Kidney glomerular epithelial cell (primary cell): Measurements from ENCODE around the gene FGFR1OP2.

Experiments
- DNase-seq: peaks from one replicate; lab custom pipeline; 2025; lab: John Stamatoyannopoulos, UW

The FGFR1OP2 gene

GRCh38 chr12:26941215-26941594 is 2.9 kb downstream of the FGFR1OP2 start:
- DNase-seq, result no peak

GRCh38 chr12:26948309-26948708 is 10.0 kb downstream of the FGFR1OP2 start:
- DNase-seq, result no peak

GRCh38 chr12:26953447-26953846 is 15.2 kb downstream of the FGFR1OP2 start:
- no peak for DNase-seq

- DNase-seq, result no peak
Observed at GRCh38 chr12:26954027-26954426, 15.8 kb downstream of the FGFR1OP2 start.

GRCh38 chr12:26961391-26961790 is 23.1 kb downstream of the FGFR1OP2 start:
- DNase-seq, result peak; percentile 4

- no peak for DNase-seq
Observed at GRCh38 chr12:26961803-26962202, 23.5 kb downstream of the FGFR1OP2 start.

GRCh38 chr12:26963413-26963812 is 25.1 kb downstream of the FGFR1OP2 start:
- no peak for DNase-seq

GRCh38 chr12:26966842-26967241 is 28.6 kb downstream of the FGFR1OP2 start:
- no peak for DNase-seq

GRCh38 chr12:26970136-26970535 is 31.9 kb downstream of the FGFR1OP2 start:
- DNase-seq, result no peak

GRCh38 chr12:26971963-26972362 is 33.7 kb downstream of the FGFR1OP2 start:
- DNase-seq, result no peak

- DNase-seq, result no peak
Observed at GRCh38 chr12:26976687-26977086, 38.4 kb downstream of the FGFR1OP2 start.

GRCh38 chr12:26978801-26979200 is 40.5 kb downstream of the FGFR1OP2 start:
- DNase-seq, result no peak

GRCh38 chr12:26979733-26980132 is 41.5 kb downstream of the FGFR1OP2 start:
- no peak for DNase-seq

- DNase-seq, result no peak
Observed at GRCh38 chr12:26982866-26983265, 44.6 kb downstream of the FGFR1OP2 start.

GRCh38 chr12:26987634-26988424 is 49.6 kb downstream of the FGFR1OP2 start:
- no peak for DNase-seq

GRCh38 chr12:26988703-26989102 is 50.4 kb downstream of the FGFR1OP2 start:
- no peak for DNase-seq

- DNase-seq, result no peak
Observed at GRCh38 chr12:26989873-26990272, 51.6 kb downstream of the FGFR1OP2 start.

- DNase-seq, result no peak
Observed at GRCh38 chr12:26991826-26992225, 53.6 kb downstream of the FGFR1OP2 start.

GRCh38 chr12:26994109-26994508 is 55.8 kb downstream of the FGFR1OP2 start:
- no peak for DNase-seq

GRCh38 chr12:26995706-26996105 is 57.4 kb downstream of the FGFR1OP2 start:
- DNase-seq, result no peak

- no peak for DNase-seq
Observed at GRCh38 chr12:26997003-26997402, 58.7 kb downstream of the FGFR1OP2 start.

GRCh38 chr12:27000961-27001360 is 62.7 kb downstream of the FGFR1OP2 start:
- no peak for DNase-seq

GRCh38 chr12:27001663-27002062 is 63.4 kb downstream of the FGFR1OP2 start:
- no peak for DNase-seq

GRCh38 chr12:27002141-27002540 is 63.9 kb downstream of the FGFR1OP2 start:
- no peak for DNase-seq
